ENCODE results near the gene ARFGAP3.

Gene ARFGAP3, protein sequence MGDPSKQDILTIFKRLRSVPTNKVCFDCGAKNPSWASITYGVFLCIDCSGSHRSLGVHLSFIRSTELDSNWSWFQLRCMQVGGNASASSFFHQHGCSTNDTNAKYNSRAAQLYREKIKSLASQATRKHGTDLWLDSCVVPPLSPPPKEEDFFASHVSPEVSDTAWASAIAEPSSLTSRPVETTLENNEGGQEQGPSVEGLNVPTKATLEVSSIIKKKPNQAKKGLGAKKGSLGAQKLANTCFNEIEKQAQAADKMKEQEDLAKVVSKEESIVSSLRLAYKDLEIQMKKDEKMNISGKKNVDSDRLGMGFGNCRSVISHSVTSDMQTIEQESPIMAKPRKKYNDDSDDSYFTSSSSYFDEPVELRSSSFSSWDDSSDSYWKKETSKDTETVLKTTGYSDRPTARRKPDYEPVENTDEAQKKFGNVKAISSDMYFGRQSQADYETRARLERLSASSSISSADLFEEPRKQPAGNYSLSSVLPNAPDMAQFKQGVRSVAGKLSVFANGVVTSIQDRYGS

DNA sequence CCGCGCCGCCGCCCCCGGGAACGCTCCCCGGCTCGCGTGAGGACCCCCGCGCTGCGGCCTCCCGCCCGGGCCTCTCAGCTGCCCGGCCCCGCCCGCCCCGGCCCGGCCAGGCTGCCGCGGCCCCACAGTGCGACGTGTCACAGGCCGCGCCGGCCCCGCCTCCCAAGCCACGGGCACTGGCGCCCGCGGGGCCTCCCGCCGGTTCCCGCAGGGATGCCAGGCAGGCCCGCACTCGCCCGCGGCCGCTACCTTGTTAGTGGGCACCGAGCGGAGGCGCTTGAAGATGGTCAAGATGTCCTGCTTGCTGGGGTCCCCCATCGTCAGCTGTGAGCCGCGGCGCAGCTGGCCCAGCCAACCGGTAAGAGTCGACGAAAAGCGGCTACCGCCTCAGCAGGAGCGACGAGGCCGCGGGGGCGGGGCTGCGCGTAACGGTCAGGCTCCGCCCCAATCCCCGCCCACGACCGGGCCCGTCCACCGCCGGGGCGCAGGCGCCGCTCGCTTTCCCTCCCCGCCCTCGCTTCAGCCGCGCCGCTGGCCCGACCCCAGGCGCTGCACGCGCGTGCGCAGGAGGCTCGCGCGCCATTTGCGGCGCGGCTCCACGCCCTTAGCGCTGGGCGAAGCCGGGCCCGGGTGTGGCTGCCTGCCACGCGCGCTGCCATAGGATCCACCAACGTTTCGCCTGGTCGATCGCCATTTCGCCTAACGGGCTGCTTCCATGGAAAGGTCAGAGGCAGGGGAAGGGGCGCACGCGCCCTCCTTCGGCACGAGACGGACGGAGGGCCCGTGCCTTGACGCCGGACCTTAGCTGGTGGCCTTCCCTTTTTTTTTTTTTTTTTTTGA is at the start of gene ARFGAP3:
ARFGAP3 (minus strand) TSS at position 409 of the 840 bp plus-strand sequence; CDS start at position 318, 91 bp downstream.
- peak; percentile 93 for DNase-seq

DNA sequence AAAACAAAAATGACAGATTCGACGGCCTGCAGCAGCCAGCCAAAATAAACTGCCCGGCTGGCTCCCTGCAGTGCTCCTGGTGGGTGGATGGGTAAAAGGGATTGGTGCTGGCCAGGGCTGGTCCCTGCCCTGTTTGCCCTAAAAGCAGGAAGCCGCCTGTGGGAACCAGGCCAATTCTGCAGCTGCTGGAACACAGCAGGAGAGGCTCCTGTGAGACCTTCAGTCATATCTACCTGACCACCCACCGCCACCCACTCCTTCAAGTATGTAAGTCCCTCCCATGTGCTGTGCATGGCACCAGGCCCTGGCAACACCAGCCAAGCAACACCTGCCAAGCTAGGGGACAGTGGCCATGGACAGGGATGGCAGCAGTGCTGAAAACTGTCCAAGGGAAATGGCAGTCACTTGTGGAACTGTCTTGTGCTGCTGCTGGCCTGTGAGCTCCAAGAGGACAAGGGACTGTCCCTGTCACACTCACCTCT is 48.7 kb upstream of the ARFGAP3 start:
- peak; percentile 86 for DNase-seq

DNA sequence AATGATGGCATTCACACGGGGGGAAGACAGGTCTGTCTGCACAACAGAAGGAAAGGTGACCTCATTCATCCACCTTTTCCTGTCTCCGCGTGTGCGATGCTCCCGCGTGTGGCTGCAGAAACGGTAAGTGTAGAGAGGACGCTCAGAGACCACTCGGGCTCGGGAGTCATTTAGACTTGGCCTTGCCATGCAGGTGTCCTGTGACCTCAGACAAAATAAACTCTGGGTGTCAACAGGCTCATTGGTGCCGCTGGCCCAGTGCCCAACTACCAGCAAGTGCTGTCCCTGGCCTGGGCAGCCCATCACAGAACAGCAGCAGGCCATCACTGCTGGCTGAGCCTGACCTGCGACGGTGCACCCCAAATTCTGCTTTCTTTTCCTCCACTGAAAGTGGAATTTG is 48.1 kb upstream of the ARFGAP3 start:
- DNase-seq: peak; percentile 69

DNA sequence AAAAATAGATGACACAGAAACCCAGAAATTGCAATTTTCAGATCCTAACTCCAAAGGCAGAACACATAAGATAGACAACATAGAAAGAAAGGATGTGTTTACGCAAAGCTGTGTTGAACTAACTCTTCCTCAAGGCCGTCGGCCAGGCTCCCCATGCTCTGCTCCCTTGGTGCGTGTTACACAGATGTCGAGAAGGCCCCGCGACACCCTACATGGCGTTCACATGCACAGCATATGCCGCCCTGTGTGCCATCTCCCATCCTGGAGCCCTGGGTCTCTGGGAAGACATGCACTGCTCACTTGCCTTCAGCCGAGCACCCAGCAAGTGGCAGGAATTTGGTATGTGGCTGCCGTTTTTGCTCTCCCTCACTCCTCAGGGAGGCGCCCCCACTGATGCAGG is 47.0 kb upstream of the ARFGAP3 start:
- DNase-seq: no peak

DNA sequence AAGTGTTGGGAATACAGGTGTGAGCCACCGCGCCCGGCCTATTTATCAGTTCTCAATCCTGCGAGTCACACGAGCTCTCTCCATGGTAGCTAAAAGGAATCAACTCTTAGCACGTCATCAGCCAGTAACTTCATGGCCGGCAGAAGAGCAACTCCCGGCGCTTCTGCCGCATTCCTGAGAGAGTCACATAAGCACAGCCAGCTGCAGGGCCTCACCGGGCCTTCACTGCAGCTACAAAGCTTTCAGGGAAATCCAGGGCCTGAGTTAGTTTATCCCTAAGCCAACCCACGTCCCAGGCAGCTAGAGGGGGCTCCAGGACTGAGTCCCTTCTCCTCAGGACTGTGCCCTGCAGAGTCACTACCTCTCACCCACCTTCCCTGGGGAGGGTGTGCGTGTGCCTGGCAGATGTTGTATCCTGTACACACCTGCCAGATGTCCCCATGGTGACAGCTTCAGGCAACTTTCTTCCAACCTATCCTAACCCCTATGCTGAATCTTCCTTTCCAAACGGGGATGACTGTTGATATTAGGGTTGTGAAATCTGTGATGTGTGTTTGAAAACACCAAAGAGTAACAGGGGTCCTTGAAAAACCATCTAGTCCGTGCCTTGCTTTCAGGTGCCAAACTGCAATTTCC is 45.9 kb upstream of the ARFGAP3 start:
- DNase-seq: no peak

DNA sequence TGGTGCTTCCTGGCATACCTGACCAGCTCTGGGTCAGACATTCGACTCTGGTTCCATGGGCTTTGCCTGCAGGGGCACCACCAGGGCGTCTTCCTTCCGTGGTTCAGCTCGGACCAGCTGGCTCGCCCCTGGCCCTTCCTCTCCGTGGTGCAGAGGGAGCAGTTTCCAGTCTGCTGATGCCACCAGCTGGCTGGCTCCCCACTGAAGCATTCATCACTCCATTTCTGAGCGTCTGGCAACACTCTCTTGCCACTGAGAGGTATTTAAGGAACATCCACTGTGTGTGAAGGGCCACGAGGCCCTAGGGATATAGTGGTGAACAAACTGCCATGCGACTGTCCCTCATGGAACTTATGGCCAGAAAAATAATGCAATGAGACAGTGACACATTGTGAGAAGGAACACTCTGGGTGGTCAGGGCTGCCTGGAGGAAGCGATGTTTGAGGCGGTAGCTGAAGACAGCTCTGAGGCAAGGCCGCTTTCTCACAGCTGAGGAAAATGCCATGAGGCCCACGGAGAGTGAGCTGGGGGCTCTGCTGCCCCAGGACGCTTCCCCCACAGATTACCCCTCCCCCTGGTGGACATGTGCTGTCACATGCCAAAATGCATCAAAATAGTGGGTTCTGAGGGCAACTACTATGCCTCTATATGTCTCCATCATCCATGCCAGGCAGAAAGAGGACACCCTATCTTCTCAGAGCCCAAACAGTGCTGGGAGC is 44.9 kb upstream of the ARFGAP3 start:
- DNase-seq: no peak

DNA sequence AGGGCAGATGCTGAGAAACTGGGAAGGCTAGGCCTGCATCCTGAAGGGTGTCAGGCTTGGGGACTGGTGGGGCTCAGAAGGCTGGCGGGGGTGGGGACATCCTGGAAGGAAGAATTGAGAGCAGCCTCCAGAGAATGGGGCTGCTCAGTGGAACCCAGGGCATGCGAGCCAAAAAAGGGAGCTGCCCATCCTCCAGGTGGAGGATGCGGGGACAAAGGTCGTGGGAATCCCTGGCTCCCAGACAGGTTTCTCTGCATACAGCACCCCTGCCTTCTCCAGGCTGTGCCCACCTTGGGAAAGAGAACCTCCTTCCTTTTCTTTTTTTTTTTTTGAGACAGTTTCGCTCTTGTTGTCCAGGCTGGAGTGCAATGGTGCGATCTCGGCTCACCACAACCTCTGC is 40.9 kb upstream of the ARFGAP3 start:
- DNase-seq: no peak

DNA sequence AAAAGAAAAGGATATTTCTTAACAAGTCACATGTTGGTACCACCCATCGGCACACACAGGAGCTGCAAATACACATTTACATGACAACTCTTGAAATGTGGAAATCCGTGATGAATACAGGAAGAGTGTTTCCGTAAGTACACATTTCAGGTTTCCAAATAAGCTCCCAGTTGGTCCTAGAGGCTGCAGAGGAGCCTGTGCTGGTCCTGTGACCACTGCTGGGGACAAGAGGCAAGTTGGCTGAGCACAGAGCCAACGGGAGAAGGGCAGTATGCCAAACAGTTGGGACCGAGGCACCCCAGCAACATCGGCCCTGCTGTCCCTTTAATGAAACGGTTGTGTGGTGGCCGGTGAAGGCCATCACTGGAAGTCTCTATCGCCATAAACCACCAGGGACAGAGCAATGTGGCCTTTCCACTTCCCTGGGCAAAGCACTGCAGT is 38.5 kb upstream of the ARFGAP3 start:
- DNase-seq: no peak

DNA sequence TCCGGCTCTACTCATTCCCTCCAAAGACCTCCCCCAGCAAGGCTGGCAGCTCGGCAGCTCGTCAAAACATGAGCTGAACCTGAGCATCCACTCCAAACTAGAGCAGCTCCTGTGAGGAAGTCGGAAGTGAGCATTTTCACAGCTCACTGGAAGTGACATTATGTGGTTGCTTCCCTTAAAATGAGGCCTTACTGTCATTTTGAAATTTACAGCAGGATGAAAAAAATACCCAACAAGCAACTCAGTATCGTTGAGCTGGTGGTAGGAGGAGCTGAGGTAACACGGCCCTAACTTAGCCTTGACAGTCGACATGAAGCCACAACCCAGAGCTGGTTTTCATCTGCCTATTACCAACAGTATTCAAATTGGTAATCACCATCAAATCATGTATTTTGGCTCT is 38.0 kb upstream of the ARFGAP3 start:
- no peak for DNase-seq

DNA sequence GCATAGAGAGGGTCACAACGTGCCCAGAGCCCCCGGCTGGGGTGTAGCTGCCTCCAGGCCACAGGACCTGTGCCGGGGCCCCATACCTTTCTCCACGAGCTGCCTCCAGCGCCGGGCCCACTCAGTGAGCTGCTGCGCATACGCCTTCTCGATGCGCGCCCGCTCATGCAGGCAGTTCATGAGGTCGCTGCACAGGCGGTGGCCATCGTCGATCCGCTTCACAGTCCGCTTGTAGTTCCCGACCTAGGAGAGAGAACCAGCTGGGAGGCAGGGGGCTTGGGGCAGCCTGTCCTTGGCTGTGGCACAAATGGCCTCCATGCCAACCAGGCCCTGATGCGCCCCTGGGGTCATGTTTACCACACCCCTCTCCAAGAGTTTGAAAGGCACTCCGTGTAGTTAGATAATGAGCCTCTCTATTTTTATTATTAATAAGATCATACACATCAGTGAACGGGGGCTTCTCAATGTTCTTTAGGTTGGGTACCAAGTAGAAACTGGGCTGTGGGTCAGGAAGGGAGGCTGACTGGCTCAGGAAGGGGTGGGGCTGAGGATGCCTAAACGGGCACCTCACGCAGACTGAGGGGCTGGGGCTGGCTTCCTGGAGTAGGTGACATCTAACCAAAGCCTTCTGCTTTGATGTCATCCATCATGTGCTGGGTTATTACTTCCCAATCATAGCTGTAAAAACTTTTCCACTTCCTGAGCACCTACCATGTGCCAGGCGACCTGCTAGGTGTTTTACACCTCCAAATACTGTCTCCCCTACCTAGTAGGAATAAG is 36.5 kb upstream of the ARFGAP3 start:
- no peak for DNase-seq

DNA sequence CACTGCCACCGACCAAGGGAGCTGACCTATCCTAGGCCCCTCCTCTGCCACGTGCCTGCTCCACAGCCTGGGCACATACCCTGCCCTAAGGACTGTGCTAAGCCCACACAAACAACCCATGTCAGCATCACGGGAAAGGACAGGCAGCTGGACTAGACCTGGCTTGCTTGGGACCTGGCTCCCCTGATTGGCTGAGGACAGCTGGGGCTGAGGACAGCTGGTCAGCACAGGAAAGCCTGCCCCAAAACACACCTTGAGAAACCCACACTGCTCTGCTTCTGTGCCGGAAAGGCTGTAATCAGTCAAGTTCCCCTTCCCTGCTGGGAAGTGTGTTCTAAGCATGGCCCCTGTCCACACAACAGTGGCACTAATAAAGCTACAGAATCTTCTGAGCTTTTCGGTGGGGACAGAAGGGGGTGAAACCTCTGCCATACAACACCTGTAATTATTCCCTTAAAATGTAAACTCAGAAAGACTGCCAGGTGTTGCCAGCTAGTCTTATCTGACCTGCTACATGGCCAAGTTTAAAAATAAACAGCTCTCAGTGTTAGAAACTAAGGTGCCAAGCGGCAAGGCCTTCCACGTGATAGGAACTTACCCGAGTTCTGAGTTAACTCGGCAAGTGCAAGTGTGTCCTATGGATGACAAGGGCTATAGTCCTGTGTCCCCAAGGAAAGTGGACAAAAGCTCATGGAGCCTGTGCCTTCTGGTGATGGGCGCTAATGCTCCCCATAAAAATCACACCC is 35.7 kb upstream of the ARFGAP3 start:
- DNase-seq: no peak

DNA sequence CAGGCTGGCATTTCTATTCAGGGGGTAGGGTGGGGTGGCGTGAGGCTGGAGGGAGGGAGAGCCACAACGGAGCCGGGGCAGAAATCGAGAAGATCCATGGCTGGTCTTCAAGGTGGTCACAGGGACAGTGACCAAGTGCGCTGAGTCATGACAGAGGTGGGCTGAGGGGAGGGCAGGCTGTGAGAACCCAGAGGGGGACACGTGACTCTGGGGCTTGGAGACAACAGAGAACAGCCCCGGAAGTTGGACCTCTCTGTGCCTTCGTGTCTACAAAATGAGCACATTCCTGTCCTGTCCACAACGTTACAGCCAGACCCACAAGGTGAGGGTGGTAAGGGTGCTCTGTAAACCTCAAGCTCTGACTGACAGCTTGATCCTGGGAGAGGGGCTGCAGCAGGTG is 35.1 kb upstream of the ARFGAP3 start:
- no peak for DNase-seq

DNA sequence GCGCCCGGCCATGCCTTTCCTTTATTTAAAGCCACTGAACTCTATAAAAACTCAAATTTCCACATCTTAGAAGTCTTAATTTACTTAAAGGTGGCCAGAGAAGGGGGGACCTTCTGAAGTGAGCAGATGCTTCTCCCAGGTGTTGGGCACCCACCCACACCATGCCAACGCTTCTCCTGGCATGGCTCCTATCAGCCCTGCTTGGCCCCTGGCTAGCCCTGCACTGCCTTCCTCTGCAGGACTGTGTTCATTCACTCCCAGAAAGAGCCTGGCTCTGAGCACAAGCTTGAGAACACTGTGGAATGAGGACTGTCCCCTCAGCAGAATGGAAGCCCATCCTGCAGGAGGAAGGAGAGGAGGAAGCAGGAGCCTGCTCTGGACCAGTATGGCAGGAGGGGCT is 34.6 kb upstream of the ARFGAP3 start:
- no peak for DNase-seq

DNA sequence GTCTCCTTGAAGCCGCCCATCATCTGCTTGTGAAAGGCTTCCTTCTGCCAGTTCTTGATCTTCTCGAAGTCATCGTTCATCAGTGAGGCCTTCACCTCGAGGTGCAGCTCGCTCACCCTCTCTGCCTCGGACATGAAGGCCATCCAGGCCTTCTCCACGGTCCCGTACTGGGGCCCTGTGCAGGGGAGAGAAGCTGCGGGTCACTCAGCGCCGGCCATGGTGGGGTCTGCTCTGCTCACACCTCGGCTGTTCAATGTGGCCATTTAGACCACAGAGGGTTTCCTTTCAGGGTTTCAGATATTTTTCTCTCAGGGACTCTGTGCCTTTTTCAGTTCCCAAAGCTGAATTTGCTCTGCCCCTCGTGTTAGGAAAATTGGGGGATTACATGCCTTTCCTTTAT is 33.9 kb upstream of the ARFGAP3 start:
- no peak for DNase-seq

DNA sequence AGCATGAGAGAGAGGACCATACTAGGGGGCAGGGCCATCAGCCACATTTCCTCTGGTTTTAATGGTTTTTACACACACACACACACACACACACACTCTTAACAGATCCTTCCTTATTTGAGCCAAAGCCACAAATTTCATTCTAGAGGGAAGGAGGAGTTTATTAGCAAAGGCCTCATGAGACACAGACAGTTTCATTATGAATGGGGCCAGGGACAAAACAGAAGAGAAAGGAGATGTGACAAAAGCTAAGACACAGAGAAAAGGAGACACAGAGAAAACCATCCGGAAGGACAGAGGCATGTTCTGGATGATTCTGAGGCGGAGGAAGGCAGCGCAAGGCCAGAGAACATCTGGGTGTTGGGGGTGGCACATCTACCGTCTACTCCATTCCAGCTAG is 32.2 kb upstream of the ARFGAP3 start:
- DNase-seq: no peak

DNA sequence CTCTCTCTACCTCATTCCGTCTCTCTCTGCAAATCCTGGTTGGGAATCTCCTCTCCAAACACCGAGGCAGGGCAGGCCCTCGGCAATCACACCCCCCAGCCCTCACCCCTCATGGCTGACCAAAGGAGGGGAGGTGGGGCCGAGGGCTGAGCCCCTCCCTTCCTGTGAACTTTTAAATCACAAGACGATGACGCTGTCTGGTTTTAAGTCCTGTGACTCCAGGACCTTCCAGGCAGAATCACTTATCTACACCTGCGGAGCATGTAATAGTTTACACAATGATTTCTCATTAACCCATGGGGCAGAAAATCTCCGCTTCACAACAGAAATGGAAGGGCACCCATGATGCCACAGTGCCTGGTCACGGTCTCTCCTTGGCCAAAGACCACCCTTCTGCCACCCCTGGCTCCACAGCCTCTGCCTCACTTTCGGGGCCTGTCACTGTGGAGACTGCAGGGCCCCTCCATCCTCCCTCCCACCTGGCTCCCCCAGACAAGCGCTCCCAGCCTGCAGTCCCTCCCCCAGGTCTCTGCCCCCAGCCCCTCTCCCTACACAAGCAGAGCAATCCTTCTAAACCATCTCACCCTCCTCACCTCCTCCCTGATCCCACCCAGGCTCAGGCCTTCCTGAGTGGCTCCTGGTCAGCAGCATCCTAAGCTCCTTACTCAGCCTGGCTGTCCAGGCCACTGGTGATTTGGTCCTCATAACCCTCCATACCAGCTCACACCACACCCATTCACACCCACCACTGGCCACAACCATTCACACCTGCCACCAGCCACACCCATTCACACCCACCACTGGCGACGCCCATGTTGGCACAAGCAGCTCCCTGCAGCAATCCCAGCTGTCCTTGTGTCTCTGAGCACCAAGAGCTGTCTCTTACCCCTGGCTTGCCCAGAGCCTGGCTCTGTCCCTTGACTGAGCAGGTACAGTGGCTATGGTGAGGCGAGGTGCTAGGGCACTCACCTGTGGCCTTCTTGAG is 30.7 kb upstream of the ARFGAP3 start:
- DNase-seq: no peak

DNA sequence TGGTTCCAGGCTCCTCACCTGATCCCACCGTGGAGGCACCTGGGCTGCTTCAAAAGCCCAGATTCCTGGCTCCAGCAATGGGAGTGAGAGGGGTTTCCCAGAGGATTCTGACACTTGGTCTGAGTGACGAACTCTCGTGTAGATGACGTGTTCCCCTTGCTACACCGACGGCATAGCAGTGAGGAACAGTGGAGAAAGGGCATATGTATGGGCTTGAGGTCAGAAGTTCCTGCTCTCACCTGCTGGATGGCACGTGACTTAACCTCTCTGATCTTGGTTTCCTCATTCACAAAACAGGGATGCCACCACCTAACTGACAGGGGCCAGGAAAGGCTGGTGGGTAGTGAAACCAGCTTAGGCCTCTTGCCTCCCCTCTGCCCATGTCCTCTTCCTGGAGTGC is 30.0 kb upstream of the ARFGAP3 start:
- DNase-seq: no peak

DNA sequence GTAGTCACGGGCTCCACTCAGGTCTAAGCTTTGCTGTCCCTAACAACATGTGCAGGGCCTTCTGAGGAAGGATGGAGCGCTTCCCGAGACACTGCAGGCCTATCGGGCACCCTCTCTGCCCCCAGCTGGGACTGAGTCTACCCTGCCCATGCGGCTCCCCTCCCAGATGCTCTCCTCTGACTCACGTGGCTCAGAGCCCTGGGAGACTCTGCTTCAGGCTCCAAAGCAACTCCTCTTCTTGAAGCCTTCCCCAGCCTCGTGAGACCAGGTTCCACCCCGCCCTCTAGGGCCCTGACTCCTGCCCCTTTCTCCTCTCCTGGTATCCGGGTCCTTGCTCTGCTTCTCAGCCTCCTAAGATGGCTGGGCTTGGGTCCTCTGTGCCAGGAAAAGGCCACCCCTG is 28.4 kb upstream of the ARFGAP3 start:
- DNase-seq: no peak

DNA sequence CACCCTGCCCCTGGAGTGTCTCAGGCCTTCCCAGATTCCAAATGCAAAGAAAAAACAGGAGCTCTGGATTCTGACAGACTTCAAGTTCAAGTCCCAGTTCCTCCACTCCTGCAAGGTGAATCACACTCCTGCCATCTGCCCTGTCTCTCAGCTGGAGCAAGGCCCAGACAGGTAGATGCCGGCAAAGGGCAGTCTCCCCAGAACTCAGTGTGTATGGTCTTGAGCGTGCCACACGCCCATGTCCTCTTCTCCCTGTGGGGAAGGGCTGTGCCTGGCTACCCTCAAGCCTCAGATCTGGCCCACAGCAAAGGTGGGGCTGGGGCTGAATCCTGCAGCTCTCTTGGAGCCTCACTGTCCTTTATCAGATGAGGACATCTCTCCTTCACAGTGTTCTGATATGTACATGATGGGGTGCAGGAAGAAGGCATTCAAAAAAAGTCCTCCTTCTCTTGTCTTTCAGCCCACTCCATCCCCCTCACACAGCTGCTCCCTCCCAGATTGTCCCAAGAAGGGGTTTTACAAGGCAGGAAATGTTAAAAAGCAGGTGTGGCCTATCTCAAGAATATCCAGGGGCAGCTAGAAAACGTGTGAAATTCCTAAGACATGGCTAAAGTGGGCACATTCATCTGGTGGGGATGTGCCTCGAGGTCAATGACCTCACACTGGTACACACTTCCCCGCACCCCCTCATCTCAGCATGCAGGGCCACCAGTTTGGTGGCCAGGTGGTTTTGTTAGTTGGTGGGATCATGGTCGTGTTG is 27.7 kb upstream of the ARFGAP3 start:
- DNase-seq: no peak
